Bone marrow (tissue), 2 donors: ENCODE results near the gene CD74.
"Not testable (repeated sequence)": the region's sequence is repeated elsewhere in the genome, so short reads cannot be mapped to it uniquely, and the experiment has no call there.

Source experiments
- DNase-seq, 2 donors: peaks; one replicate each; lab custom pipeline; 2025; lab: John Stamatoyannopoulos, UW

The CD74 gene

DNA sequence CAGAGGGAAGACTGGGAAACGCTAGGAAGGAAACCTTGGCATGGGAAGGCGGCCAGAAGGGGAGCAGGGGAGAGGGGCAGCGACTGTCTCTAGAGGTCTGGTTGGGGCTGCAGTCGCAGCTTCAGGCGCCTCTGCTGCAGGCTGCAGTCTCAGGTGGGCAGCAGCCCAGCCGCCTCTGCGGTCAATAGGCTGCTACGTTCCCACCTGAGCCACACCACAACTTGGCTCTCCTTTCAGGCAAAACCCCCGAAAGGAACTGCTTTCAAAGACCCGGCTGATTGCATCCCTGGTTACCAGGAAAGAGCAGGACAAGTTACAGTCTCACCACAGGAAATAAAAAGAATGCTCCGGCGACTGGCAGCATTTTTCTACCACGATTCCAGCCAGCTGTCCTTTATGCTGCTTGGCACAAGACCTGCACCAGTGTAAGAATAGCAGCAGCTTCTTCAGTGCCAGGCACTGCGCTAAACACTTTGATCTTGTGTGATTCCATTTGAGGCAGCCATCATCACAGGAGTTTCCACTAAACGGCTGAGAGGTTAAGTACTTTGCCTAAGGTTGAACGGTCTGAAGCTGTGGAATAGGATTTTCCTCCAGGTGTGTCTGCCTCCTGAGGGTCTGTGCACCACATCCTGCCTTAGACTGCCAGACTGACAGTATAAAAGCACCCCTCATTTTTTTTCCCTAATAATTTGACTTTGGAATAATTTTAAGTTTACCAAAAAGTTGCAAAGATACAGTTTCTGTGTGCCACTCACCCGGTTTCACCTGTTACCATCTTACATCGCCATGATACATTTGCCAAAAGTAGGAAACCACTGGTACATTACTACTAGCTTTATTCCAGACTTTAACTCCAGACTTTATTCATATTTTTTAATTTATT, 29.3 kb upstream of the CD74 start:
- no peak for DNase-seq

DNA sequence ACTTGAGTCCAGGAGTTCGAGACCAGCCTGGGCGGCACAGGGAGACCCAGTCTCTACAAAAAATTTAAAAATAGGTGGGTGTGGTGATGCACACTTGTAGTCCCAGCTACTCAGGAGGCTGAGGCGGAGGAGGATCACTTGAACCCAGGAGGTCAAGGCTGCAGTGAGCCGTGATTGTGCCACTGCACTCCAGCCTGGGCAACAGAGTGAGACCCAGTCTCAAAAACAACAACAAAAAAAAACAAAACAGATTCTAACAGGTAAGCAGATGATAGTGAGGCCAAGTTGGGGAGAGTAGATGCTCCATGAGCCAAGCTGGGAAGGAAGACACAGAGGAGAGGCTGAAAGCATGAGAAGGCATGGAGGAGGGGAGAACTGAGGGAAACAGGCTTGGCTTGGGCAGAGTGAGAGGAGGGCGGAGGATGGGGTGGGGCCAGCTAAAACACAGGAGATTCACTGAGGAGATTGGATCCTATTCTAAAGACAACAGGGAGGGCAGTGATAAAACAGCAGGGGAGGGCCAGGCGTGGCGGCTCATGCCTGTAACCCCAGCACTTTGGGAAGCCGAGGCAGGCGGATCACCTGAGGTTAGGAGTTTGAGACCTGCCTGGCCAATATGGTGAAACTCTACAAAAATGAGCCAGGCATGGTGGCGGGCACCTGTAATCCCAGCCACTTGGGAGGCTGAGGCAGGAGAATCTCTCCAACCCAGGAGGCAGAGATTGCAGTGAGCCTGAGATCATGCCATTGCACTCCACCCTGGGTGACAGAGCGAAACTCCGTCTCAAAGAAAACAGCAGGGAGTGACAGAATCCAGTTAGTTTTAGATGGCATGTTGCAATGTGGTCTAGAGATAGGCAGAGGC, 28.5 kb upstream of the CD74 start:
- no peak for DNase-seq

DNA sequence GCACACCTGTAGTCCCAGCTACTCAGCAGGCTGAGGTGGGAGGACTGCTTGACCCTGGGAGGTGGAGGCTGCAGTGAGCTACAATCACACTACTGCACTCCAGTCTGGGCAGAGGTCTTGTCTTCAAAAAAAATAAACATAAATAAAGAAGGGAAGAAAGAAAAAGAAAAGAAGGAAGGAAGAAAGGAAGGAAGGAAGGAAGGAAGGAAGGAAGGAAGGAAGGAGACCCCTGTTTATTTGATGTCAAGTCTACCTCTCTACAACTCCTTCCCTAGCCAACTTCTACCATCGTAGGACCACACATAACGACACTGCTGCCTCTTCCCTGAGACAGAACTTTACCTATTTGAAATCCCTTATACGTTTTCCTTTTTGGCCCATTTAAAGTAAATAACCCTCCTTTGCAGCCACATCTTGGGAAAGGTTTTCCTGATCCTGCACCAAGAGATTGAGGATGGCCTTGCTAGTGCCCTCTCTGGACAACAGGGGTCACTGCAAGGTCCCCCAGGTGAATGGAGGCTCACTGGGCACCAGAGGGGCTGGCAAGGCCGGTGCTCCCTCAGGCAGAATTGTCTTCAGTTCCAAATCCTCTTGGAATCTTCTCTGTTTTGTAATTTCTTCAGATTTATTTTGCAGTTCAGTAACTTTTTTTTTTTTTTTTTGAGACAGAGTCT, 26.3 kb upstream of the CD74 start:
- no peak for DNase-seq

DNA sequence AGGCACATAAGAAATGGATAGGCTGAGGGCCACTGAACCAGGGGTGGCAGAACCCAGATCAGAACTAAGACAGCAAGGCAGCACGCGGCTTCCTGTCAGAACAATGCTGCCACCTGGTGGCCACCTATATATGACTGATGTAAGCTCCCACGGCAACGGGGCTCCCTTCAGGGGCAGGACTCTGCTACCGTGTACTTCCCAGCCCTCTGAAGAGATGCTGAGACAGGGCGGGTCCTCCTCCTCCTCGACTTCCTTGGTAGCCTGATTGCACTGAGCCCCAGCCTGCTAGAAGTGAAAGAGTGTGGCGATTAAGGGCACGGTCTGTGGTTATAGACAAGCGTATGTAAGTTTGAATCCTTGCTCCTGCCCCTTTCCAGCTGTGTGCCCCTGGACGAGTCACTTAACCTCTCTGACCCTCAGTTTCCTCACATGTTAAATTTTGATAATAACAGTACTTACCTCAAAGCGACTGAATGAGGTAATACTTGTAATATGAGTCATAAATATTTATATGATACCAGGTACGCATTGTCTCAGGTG, 23.5 kb upstream of the CD74 start:
- DNase-seq: peak; percentile 49 to 89

DNA sequence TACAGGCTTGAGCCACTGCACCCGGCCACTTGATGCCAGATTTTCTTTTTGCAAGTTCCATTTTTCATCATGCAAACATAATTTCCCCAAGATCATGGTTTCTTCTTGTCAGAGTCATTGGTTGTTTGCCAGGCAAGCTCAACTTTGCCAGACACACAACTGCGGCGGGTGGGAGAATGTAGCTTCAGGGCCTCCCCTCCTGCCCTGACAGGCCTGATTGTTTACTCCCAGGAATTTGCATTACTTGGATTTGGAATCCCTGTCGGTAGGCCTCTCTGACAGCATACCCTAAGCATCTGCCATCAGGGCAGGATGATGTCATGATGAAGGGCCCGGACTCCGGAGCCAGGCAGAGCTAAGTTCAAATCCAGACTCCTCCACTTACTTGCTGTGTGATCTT, 21.8 kb upstream of the CD74 start:
- no peak for DNase-seq

DNA sequence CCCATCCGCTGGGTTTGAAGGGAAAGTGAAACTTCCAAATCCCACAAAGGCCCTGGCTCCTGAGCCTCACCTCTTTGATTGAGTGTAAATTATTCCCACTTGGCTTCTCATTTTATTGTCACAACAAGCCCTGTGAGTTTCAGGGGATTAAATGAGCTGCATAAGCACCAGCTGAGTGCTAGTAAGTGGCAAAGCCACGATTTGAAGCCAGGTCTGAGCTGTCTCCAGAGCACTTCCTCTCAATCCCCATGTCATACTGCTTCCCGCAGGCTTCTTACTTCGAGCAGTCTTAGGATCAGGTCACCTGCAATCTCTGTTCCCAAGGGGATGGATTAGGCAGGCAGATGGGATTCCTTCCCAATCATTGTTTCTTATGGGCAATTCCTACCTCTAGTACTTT, 18.9 kb upstream of the CD74 start:
- no peak for DNase-seq

DNA sequence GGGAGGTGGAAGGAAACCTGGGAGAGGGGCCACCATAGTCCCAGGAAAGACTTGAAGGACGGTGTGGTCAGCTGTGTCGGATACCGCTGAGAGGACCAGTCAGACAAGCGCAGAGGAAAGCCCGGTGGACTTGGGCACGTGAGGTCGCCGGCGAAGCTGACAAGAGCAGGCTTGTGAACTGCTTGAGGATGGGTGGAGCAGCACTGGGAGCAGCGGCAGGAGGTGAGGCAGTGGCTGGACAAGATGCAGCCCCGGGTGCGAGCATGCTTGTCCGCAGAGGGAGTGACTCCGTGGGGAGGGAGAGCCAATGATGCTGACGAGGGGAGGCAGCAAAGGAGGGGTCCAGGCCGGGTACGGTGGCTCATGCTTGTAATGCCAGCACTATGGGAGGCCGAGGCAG, 18.3 kb upstream of the CD74 start:
- DNase-seq: no peak

DNA sequence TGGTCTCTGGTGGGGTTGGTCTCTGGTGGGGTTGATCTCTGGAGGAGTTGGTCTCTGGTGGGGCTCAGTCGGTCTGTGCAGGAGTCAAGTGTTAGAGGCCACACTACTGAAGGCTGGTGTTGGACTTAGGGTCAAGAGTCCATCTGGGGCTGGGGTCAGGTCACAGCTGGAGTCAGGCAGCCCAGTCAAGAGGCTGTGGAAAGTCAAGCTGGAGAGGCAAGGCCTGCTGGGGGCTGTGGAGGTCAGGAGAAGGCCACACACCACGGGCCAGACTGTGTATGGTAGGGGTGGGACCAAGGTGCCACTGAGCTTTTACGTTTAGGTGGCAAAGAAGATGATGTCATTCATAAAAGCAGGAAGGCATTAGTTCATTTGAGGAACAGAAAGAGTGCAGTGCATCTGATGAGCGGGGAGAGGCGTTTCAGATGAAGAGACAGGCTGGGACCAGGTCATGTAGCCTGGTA, 16.7 kb upstream of the CD74 start:
- DNase-seq: no peak

DNA sequence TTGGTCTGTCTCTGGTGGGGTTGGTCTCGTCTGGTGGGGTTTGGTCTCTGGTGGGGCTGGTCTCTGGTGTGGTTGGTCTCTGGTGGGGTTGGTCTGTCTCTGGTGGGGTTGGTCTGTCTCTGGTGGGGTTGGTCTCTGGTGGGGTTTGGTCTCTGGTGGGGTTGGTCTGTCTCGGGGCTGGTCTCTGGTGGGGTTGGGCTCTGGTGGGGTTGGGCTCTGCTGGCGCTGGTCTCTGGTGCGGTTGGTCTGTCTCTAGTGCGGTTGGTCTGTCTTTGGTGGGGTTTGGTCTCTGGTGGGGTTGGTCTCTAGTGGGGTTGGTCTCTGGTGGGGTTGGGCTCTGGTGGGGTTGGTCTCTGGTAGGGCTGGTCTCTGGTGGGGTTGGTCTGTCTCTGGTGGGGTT, 16.3 kb upstream of the CD74 start:
- no peak for DNase-seq

DNA sequence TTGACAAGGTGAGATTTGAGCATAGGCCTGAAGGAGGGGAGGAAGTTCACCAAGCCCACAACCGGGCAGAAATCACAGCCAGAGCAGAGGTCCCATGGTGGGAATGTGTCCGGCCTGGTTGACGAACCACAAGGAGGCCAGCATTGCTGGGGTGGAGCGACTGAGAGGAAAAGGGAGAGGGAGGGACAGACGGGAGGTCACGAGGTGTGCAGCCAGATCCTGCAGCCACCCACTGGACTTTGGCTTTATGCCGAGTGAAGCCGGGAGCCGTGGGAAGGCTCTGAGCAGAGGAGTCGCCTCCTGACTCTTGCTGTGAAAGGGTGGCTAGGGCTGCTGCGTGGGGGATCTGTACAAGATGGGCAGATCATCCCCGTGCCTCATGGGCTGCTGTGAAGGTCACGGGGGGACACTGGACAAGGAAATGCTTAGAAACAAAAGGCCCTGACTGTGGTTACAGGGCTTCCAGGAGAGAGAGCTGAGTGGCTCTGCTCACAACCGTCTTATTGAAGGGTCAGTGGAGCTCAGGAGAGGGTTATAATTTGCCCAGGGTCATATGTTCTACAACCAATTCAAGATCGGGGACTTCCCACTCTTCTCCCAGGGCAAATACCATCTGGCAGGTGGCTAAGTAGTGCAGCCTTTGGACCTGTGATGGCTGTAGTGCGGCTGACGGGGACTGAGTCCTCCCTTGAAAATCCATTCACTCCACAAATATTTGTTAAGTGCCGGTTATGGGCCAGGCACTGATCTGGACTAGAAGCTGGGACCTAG, 15.6 kb upstream of the CD74 start:
- no peak for DNase-seq

DNA sequence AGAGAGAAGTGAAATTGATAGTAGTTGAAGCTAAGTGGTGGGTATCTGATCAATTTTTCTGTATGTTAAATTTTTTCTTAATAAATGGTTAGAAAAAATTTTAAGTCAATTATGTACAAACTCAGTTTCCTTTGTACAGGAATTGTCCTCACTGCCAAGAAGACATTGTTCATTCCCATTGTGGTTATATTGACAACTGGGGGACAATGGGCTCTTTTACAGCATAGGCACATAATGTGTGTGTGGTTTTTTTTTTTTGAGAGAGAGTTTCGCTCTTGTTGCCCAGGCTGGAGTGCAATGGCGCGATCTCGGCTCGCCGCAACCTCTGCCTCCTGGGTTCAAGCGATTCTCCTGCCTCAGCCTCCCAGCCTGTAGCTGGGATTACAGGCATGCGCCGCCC, 13.5 kb upstream of the CD74 start:
- not testable (repeated sequence) for DNase-seq

DNA sequence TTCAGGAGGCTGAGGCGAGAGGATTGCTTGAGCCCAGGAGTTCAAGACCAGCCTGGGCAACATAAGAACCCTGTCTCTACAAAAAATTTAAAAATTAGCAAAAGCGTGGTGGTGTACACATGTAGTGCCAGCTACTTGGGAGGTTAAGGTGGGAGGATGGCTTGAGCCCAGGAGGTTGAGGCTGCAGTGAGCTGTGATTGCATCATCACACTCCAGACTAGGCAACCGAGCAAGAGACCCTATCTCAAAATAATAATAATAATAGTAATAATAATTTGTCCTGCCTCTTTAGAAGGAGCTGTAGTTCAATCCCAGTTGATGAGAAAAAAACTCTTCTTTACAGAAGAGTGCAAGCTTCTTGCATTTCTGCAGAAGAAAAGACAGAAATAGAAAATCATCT, 10.0 kb upstream of the CD74 start:
- no peak for DNase-seq

DNA sequence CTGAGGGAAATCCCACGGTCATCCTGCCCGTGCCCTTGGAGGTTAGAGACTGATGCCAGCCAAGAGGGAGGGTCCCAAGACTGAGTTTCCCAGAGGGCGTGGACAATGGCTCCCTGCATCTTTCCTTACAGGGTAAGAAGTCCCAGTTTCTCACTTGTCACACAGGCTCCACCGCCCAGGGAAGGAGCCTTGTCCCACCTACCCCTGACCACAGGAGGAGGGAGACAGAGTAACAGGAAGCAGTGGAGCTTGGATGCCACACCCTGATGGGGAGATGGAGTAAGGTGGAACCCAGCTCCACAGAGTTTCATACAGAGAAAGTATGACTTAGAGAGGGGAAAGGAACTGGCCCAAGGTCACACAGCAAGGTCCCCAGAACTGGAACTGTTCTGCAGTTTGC, 9.4 kb upstream of the CD74 start:
- no peak for DNase-seq

DNA sequence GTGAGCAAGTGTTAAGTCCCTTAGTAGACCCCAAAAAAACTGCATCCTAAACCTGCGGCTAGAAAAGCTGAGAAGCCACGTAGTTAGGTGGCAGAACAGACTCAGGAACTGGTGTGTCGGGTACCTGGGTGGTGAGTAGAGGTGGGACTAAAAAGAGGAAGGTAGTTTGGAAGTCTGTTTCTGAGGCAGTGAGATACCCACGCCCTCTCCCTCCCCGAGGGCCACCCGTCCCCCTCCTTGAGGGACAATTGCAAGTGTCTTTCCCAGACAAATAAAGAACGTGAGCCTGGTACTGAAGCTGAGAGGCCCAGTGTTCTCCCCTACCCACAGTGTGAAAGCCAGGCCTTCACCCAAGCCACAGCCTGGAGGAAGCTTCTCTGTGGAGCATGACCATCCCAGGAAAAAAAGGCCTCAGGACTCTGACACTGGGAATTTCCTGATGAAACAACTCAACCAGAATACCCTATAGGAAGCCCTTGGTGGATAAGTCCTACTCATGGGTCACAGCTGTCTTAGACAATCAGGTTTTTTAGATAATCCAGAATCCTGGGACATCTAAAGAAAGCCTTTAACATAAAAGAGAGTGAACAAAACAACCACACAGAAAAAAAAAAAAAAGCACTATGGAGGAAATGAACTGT, 7.0 kb upstream of the CD74 start:
- DNase-seq: no peak

DNA sequence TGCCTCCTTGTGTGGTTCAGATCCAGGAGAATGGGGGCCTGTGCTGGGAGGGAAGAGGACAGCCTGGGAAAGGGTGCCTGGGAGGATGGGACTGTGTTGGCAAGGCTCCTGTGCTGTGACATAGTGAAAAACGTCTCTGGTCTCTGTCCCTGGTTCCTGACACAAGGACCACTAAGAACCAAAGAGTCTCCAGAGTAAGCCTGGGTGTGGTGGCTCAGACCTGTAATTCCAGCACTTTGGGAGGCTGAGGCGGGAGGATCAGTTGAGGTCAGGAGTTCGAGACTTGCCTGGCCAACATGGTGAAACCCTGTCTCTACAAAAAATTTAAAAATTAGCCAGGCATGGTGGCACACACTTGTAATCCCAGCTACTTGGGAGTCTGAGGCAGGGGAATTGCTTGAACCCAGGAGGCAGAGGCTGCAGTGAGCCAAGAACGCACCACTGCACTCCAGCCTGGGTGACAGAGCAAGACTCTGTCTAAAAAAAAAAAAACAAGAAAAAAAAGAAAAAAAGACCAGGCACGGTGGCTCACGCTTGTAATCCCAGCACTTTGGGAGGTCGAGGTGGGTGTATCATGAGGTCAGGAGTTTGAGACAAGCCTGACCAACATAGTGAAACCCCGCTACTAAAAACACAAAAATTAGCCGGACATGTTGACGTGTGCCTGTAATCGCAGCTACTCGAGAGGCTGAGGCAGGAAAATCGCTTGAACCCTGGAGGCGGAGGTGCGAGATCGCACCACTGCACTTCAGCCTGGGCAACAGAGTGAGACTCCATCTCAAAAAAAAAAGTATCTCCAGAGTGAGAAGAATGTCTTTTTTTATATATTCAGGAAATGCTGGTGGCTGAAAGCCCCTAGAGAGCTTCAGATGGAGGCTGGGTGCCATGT, 1.4 kb upstream of the CD74 start:
- not testable (repeated sequence) for DNase-seq

DNA sequence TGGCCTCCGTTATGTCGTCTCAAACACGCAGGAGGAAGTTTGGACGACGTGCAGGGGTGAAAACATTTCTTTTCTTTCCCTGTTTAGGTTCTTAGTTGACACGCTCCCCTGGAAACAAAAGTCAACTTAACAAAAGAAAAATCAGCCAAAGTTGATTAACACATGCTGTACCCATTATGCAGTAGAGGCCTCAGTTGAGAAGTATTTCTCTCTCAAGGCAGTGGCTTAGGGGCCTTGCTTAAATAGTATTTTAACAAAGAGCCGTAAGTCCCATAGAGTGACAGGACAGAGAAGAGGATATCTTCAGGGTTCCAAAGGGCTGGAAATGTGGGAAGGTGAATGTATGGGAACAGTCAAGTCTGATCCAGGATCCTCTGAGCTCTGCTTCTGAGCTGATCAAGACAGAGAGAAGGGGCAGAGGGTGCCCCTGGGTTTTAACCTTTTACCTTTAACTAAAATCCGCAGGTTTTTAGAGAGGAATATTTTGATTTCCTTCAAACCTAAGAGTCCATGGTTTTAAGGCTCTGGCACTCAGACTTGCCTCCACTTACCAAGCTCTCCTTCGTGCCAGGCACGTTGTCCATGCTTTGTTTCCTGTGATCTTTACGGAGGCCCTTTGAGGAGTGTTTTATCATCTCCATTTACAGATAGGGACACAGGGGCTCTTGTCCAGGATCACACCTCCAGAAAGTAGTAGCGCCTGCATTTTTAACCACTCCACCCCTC, 629 bp upstream of the CD74 start:
- DNase-seq: no peak

DNA sequence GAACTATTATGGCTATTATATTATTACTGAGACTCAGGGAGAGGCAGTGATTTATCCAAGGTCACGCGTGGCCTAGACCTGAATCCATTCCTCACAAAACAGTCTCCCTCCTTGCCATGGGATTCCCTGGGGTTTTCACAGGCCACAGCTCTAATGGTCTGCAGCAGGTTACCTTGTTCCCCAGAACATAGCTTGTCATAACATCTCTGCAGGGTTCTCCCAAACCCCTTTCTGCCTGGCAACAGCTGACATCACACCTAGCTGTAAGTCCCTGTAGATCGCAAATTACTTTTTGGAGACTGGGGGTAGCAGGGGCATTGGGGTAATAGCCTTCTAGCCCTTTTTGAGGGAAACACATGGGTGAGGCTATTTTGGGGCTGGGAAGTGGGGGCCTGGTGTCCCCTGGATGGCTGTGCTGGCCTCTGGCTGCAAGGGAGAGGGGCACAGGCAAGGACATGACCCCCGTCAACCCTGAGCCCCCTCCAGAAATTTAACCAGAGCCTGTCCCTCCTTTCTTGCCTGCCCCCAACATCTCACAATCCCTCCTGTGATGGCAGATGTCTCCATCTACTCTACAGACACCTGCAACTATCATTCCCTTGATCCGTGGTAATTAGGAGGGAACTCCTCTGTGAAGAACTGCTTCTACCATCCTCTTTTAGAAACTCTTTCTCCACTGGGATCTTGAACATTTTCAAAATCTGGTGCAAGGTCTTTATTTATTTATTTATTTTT, 1.3 kb downstream of the CD74 start:
- peak; percentile 41 to 62 for DNase-seq

DNA sequence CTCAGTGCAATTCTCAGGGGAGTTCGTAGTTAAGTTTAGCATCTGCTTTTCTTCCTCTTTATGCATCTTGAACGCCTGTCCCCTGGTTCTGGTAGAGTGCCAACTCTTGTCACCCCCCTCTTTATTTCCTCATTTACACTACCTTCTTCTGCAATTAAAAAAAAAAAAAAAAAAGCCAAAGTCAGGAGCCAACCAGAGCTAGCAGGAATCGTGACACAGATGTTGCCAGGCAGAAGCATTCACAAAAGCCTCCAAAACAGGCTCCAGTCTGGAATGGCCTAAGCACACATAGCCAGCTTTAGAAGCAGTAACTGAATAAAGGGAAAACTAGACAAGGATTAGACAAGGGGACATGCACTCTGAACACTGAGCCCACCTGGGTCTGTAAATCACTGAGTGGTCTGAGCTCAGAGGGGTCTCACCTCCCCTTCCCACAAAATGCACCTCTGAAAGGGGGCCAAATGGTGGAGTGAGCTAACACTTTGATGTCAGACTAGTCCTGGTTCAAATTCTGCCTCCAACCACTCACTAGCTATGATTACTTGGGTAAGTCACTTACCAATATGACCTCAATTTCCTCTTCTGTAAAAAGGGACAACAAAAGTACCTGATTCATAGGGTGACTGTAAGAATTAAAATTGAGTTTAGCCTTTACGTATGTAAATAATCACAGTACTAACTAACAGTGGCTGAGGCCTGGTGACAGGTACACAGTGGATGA, 2.0 kb downstream of the CD74 start:
- DNase-seq: peak; percentile 12 to 99
